HG02588 (cell line): ENCODE measurements around the gene CORIN.
"Not testable (repeated sequence)": the region's sequence is repeated elsewhere in the genome, so short reads cannot be mapped to it uniquely, and the experiment has no call there.

Experiments used
- ATAC-seq: cut with Tn5 transposase; IDR thresholded peaks from one replicate; pipeline ENCODE4 v1.9.1; 2021; ENCODE audit warnings: mild to moderate bottlenecking, moderate library complexity; ENCODE audit not compliant: unreplicated experiment

CORIN gene

GRCh38 chr4:47731182-47731581 lies 106.7 kb downstream of the CORIN start:
- ATAC-seq: no peak

DNA sequence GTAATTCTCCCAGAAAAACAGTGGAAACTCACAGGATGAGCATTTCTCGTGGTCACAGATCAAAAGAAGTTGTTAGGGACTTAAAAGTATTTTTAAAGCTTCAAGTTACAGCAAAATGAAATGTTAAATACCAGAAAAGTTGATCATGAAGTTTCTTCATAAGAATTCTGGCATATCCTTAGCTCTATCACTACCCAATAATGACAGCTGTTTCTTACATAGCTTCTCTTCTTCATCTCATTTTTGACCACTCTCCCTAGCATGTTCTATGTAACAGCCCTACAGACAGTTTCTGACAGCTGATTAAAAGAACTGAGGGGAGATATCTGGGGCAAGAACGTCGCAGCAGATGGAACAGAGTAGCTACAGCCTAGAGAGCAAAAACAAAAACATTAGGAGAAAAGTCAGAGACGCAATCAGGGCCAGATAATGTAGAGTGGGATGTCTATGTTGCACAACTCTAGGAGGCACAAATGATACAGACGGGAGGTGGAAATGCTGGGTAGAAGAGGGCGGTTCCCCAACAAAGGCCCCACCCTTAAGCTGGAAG lies 108.7 kb downstream of the CORIN start:
- no peak for ATAC-seq

GRCh38 chr4:47721892-47722575 lies 115.8 kb downstream of the CORIN start:
- ATAC-seq: no peak

GRCh38 chr4:47721485-47721884 lies 116.4 kb downstream of the CORIN start:
- ATAC-seq: no peak

GRCh38 chr4:47720787-47721186 lies 117.1 kb downstream of the CORIN start:
- ATAC-seq: no peak

DNA sequence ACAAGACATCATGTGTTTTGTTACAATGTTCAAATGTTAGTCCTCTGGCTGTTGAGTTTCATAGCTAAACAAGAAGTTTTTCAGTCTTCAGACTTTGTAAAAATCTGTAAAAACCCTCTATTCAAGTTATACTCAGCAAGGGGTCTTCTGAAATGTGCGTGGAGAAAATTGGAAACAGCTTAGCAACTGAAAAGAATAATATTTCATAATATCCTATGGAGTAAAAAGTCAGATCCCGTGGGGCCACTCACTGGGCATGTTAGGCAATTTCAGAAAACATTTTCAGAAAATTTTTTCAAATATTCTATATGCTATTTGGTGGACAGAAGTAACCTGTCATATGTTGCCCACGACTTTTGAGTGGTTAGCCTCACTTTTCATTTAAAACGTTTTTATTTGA lies 118.3 kb downstream of the CORIN start:
- ATAC-seq: no peak

DNA sequence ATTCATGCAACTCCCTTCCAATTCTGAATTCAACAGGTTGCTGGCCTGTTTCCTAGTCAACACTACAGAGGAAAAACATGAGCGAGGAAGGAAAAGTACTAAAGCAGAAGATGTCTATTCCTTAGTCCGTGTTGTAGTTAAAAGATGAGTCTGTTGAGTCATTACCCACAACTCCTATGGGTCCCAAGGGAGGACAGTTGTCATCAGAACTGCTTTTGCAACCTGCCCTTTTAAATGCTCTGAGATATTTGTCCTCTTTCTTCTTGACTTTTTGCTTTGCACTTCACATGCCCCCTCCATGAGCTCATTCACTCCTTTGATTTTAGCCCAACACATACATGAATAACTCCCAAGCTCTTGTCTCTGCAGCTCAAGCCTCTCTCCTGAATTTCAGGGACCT lies 119.2 kb downstream of the CORIN start:
- no peak for ATAC-seq

- no peak for ATAC-seq
Observed at GRCh38 chr4:47717188-47717587, 120.7 kb downstream of the CORIN start.

DNA sequence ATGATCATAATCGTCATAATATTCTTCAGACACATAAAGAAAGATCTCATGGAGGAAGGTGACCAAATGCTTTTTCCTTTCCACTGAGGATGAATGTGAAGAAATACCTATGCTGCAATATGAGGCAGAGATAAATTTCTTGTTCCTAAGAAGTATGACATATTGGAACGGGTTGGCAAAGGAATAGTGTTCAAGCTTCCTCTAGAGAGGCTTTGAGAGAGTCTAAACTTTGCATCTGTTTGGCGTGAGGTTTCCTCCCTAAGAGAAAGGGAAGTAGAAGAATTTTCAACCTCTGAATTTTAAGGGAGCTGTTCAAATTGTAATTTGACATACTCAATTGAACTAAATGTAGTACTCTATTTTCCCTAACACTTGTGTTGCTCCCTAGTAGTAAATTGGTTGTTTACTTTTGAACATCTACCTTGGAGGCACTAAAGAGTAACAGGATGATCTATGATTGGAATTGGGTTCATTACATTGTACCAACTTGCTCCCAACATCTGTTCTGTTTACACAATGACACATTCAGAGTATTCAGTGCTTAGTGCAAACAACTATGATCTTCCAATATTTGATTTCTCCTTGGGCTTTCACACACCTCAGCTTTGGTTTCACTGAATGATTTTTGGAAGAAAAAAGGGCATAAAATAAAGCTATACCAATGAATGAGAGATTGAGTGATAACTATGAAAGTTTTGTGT lies 122.0 kb downstream of the CORIN start:
- ATAC-seq: no peak

GRCh38 chr4:47714269-47714668 lies 123.6 kb downstream of the CORIN start:
- ATAC-seq: no peak

DNA sequence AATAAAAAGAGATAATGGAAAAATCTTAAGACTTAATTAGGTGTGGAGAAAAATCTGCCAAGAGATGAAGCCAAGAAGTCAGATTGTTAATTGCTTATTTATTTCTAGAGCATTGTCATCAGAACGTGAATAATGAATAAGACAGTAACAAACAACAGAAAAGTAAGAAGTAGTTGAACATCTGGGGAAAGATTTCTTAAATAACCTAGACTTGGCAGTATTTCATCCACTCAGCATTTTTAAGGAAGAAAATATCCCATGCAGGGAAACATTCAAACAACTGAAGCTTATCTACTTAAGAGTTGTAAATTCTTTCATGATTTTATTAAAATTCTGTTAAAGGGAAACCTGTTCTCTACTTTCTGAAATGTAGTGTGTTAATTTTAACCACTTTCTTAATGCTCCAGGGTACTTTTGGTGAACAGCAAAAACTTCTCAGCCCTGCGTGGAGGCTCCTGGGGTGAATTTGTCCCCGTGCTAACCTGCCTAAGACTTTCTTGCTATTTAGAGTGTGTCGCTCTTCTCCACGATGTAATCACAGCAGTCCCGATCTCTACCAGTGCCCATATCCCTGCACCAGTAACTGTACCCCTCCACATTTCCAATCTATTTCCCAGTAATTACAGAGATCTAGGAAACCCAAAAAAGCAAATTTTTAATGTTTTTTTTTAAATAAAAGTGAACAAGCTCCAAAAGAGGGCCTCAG lies 124.6 kb downstream of the CORIN start:
- no peak for ATAC-seq

DNA sequence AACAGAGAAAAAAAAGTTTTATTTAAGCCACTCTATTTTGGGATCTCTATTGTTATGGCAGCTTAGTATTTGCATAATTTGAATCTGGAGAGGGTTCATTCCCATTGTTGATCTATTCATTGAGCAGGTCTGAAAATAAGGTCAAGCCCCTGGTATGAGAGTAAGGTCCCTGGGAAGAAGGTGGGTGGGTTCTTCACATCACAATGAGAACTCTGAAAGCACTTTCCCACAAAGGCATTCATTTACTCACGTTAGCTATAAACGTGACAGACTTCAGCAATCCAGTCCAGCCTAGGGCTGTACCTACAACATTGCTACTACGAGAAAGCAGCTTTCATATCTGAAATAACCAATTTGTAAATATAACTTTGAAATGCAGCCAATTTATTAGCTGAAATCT lies 126.2 kb downstream of the CORIN start:
- no peak for ATAC-seq

DNA sequence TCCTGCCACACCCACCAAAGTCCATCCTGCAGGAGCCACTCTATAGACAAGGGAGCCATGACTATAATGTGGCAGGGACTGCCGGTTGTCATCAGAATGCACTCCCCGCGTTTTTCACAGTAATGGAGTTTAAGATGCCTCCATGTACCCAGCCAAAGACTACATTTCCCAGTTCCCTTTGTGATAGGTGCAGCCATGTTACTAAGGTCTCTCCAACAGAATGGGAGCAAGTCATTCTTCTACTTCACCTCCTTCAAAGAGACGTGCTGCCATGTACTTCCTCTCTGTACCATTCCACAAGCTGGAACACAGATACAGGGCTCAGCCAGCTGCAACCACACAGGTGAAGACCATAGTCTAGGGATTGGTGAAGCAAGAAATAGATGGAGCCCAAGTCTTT lies 126.7 kb downstream of the CORIN start:
- ATAC-seq: no peak

GRCh38 chr4:47706352-47706751 lies 131.5 kb downstream of the CORIN start:
- not testable (repeated sequence) for ATAC-seq

- ATAC-seq: no peak
Observed at GRCh38 chr4:47705326-47705981, 132.4 kb downstream of the CORIN start.

DNA sequence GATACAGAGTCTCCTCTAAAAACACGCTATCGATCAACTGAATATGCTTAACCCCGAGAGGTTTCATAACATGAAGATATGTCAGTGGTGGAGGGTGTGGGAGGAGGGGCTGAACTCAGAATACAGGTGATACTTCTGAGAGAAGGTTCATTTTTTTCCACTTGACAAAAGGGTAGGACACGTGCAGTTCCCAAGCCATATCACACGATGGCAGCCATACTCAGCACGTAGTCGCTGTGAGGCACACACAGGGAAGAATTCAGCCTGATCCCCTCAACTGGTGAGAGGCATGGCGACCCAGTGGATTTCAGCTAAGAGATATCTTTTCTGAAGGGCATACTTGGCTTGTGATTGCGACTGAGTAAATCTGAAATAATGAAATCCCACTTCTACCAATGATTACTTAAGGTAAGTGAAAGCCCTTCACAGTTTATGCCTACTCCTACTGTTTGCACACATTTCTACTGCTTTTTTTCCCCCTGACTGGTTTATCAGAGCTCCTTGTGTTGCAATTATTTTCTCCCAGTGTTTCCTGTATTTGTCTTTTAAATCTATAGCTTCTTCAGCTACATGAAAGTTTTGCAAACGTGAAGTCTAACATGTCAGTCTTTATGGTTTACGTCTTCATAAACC lies 133.1 kb downstream of the CORIN start:
- ATAC-seq: peak; percentile 53

- ATAC-seq: no peak
Observed at GRCh38 chr4:47703956-47704355, 133.9 kb downstream of the CORIN start.

GRCh38 chr4:47703008-47703407 lies 134.9 kb downstream of the CORIN start:
- no peak for ATAC-seq

GRCh38 chr4:47701286-47701685 lies 136.6 kb downstream of the CORIN start:
- no peak for ATAC-seq

DNA sequence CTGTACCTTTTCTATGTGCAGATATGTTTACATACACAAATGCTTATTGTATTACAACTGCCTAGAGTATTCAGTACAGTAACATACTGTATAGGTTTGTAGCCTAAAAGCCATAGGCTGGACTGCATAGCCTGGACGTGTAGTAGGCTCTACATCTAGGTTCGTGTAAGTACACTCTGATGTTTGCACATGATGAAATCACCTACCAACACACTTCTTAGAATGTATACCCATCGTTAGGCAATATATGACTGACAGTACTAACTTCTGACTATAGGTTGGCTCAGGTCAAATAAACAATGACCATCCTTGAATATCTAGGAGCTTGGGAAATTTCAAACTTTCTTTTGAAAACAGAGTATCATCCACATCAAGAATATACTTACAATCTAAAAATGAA lies 139.0 kb downstream of the CORIN start:
- ATAC-seq: no peak

GRCh38 chr4:47696823-47697222 lies 141.0 kb downstream of the CORIN start:
- no peak for ATAC-seq
